Fibroblast of gingiva (primary cell): ENCODE data around the gene C9.
A peak's percentile ranks its signal among the peaks of the same experiment; 100 is the strongest.
"Not testable (repeated sequence)": the region's sequence is repeated elsewhere in the genome, so short reads cannot be mapped to it uniquely, and the experiment has no call there.

Source experiments
- DNase-seq: peaks from one replicate; pipeline ENCODE4 v3.0.0-alpha.2; 2011; ENCODE audit warnings: low read depth

The C9 gene

DNA sequence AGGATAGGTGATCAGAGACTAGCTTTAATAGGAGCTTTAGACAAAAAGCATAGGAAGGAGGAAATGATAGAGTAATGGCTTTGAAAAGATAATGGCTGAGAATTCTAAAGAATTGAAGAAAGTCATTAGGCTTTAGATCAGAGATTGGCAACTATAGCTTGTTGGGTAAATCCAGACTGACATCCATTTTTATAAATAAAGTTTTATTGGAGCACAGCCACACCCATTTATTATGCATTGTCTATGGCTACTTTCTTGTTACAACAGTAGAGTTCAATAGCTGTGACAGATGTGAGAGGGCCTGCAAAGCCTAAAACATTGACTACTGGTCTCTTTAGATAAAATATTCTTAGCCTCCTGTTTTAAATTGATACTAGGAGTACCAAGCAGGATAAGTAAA, 104.2 kb downstream of the C9 start:
- no peak for DNase-seq

DNA sequence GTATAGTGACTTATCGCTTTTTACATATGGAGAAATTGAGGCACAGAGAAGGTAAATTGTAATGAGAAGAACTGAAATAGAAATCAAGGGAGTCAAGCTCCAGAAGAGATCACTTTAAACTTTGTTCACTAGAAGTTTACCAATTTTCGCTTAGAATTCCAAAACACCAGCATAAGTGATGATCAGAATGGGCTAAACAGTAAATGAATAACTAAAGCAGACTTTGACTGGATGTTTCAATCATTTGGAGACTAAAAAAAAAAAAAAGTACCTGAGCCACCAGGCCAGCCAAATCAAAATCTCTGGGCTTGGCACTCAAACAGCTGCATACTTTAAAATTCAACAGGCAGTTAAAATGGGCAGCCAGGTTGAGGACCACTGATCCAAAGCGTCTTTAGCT, 106.7 kb downstream of the C9 start:
- no peak for DNase-seq

DNA sequence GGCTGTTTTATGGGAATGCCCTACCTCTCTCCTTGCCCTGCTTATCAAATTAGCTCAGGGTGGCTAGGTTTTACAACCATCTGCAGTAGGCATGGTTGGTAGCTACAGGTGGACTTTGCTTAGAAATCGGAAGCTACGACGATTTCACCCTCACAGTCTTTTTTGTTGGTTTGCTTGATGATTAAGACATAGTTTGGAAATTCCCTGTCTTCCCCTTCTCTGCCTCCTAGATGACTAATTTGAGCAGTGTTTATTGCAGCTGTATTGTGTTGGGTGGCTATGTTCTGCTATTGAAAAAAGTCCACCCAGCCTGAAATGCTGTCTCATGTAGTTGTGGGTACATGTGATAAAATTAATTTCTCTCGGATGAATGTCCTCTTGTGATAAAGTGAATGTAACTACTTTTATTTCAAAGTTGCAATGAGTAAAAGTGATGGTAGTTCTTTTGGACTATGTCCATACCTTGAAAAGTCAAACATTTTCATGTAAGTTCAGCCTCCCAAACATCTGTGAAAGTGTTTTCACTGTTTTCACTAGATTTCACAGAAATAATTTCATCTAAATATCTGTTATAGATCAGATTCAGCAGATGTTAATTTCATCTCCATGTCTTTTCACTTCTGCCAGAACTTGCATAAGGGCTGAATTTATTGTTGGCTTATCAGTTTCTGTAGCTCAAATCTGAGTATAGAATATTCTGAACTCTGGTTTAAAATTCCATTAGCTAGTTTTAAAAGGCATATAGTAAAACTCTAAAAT, 107.6 kb downstream of the C9 start:
- peak; percentile 53 for DNase-seq

DNA sequence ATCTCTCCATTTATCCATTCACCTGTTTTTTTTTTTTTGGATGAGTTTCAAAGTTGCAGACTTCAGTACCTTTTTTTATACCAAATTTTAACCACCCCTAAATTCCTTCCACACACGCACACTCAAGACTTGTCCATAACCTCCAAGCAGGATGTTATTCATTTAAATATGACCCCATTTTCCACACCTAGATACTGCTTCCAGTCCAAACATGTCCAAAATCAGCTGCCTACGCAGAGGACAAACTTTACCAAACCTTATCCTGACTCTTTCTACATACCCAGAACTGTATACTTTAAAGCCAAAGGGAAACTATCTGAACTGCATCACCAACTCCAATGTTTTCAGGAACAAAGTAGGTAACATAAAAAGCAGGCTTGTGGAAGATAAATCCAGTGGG, 108.9 kb downstream of the C9 start:
- no peak for DNase-seq

DNA sequence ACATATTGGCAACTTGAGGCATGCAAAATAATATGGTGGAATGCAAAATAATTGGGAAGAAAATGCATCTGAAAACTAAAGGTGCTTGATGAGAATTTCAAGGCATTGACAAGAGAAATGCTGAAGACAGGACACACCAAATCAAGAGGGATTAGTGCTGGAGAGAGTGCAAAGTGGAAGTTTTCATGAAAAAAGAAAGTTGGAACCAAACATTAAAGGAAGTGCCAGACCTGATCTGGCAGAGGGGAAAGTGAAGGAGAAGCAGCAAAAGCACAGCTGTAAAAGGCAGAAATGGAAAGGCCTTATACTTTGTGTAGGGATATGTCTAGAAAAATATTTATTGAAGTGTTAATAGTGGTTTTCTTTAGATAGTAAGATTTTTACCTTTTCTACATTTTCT, 109.6 kb downstream of the C9 start:
- no peak for DNase-seq

DNA sequence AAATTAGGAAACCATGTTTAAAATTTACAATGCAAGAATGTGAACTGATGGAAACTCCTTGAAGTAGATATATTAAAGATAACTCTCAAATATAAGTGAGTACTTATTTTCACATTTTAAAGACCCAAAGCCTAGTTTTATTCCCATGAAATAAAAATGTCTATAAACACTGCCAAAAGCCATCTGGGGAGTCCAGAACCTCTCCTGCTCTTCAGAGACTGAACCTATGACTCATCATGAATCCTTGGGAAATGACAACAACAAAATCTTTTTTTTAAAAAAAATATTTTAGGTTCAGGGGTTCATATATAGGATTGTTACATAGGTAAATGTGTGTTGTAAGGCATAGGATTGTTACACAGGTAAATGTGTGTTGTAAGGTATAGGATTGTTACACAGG, 111.1 kb downstream of the C9 start:
- no peak for DNase-seq

DNA sequence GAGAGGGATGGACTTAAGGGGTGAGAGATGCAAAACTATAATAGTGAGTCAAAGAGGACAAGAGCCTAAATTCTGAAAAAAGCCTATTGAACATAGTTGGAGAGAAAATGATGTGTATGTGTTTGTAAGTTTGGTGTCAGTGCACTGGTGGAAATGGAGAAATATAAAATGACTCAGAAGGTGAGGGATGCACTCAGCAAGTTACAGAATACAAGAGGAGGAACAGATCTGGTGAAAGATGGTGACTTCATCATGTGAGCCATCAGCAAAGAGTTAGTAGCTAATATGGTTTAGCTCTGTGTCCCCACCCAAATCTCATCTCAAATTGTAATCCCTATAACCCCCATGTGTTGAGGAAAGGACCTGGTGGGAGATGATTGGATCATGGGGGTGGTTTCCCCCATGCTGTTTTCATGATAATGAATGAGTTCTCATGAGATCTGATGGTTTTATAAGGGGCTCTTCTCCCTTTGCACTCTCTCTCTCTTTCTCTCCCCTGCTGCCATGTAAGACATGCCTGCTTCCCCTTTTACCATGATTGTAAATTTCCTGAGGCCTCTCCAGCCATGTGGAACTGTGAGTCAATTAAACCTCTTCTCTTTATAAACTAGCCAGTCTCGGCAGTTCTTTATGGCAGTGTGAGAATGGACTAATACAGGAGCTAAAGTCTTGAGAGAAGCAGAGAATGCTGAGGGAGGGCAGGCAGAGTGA, 114.6 kb downstream of the C9 start:
- no peak for DNase-seq

DNA sequence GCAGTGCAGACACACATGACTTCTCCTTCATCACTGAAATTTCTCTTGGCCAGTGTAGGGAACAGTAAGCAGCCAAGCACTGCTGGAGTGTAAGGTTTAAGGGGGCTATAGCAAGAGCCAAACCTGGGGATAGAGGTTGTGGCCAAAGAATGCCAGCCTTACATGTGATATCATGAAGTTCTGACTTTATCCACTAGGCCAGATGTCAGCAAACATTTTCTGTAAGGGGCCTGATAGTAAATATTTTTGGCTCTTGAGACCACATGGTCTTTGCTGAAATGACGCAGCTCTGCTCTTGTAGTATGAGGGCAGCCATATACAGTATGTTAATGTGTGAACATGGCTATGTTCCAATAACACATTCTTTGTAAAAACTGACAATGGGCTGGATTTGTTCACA, 115.2 kb downstream of the C9 start:
- no peak for DNase-seq

DNA sequence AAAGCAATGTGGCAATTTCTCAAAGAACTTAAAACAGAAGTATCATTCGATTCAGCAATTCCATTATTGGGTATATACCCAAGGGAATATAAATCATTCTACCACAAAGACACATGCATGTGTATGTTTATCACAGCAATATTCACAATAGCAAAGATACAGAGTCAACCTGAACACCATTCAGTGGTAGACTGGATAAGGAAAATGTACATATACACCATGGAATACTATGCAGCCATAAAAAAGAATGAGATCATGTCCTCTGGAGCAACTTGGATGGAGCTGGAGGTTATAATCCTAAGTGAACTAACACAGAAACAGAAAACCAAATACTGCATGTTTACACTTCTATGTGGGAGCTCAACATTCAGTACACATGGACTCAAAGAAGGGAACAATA, 123.5 kb downstream of the C9 start:
- DNase-seq, result no peak

DNA sequence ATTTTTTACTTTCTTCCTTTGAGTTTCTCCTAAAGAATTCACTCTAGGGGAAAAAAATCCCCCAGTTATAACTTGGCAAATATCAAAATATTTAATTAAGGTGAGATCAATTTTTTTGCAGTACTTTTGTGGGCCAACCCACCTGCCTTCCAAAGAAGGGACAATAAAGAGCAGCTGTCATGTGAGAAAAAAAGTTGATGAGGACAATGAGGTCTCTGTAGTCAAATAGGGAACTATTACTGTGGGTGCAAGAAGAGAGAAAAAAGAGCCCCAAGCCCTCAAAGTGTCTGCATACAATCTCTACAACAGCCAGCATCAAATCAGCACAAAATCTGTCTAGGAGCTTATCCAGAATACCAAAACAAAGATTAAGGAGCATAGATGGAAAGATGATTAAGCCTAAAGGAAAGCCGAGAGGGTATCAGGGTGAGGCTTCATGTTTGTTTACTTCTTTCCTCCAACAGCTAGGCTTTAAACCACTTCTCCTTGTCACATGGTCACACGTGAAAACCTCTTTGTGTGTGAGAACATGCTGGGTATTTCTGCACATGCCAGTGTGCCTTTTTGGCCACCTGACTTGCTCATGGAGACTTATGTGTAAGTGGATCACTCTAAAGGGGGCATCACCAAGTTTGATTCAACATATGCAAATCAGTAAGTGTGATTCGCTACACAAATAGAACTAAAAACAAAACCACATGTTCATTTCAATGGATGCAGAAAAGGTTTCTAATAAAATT, 125.8 kb downstream of the C9 start:
- DNase-seq, result no peak

DNA sequence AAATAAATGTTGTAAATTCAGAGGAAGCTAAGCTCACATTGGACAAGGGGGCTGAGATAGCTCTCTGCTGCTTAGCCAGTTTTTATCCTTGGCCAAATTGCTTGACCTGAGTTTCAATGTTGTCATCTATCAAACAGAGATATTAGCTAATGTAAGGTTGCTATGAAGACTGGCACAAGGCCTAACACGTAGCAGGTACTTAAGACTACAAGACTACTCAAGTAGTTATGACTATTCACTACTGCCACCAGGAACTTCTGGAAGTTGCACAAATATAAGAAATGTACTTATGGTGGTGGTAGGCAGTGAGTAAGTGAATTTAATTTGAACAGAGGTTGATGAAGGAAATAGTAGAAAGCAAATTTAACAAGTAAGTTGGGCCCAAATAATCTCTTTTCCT, 127.6 kb downstream of the C9 start:
- no peak for DNase-seq

DNA sequence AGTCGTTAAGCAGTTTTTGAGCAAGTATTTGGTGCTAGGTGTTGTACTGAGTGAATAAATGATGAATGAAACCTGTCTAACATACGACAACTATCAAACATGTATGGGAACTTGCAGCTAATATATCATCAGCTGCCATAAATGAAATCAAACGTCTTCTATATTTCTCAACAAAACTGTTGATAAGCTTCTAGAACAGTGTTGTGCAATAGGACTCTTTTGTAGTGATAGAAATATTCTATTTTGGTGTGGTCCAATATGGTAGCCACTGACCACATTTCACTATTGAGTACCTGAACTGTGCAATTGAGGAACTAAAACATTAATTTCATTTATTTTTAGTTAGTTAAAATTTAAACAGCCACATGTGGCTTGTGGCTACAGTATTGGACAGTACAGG, 128.6 kb downstream of the C9 start:
- no peak for DNase-seq

DNA sequence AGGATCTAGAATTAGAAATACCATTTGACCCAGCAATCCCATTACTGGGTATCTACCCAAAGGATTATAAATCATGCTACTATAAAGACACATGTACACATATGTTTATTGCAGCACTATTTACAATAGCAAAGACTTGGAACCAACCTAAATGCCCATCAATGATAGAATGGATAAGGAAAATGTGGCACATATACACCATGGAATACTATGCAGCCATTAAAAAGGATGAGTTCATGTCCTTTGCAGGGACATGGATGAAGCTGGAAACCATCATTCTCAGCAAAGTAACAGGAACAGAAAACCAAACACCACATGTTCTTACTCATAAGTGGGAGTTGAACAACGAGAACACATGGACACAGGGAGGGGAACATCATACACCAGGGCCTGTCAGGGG, 129.8 kb downstream of the C9 start:
- DNase-seq, result not testable (repeated sequence)
